DMS79 (cell line): ENCODE results near the gene KCNJ13.

ENCODE experiments used
- DNase-seq: peaks from one replicate; lab custom pipeline; 2025; lab: John Stamatoyannopoulos, UW

Gene KCNJ13

DNA sequence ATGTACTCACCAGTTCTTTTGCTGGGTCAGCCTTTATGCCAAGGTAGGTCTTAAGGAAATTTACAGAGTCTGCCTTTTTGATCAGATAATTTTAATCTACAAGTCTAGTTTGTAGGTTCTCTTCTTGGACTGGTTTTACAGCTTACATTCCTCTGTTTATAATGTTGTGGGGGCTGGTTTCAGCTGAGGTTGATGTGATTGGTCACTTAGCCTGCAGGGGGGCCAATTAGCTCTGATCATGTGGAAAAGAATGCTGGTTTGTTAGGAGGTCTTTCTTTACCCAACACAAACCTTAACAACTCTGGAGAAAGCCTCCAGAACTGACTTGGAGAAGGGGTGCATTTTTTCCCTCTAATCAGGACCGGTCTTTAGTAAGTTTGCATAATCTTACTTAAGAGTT, at the start of gene KCNJ13:
TSS of gene KCNJ13 (minus strand) at position 131 of the 400 bp plus-strand sequence. CDS start 5,203 bp downstream, outside the sequence.
- no peak for DNase-seq

DNA sequence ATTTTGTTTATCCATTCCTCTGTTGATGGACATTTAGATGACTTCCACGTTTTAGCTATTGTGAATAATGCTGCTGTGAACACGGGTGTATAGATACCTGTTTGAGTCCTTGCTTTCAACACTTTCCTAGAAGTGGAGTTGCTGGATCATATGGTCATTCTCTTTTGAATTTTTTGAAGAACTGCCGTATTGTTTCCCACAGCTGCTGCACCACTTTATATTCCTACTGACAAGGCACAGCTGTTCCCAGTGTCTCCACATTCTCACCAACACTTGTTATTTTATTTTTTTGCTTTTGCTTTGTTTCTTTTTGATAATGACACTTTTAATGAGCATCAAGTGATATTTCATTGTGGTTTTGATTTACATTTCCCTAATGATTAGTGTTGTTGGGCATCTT, 41.4 kb upstream of the KCNJ13 start:
- DNase-seq, result no peak

DNA sequence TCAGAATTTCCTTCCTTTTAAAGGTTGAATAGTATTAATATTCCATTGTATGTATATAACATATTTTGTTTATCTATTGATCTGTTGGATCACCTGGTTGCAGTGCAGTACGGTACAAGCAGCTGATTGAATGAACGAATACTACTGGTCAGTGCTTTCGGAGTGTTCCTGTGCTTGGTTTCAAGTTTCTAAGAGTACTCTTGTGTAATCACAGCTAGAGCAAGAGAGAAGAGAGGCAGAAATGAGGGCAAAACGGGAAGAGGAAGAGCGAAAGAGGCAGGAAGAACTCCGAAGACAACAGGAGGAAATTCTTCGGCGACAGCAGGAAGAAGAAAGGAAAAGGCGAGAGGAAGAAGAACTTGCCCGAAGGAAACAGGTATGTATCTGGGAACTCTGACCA, 40.3 kb upstream of the KCNJ13 start:
- peak; percentile 19 for DNase-seq

DNA sequence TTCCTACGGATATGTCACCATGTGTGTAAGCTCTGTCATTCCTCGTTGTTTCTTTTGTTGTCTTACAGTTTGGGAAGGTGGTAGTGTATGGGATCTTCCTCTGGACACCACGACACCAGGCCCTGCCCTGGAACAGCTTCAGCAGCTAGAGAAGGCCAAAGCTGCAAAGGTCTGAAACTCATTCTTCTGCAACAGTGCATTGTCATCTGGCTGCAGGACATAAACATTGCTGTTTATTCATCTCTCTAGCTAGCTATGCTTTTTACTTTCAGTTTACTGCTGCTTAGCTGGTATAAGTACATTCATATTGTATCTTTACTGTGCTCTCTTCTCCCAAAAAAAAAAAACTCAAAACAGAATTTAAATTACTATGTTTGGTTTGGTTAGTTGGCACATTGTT, 39.2 kb upstream of the KCNJ13 start:
- no peak for DNase-seq

DNA sequence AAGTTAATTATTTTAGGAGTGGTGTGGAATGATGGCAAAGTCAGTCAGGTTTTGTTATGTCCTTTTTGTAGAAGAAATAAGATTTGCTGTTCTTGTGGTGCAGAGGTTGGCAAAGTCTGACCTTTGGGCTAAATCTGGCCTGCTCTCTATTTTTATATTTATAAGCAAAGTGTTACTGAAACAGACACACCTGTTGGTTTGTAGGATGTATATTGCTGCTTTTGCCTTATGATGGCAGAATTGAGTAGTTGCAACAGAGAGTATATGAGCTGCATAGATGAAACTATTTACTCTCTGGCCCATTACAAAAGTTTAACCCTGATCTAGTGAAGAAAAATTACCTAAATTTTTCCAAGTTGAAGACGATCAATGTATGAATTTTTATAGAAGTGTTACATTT, 34.1 kb upstream of the KCNJ13 start:
- DNase-seq, result no peak

DNA sequence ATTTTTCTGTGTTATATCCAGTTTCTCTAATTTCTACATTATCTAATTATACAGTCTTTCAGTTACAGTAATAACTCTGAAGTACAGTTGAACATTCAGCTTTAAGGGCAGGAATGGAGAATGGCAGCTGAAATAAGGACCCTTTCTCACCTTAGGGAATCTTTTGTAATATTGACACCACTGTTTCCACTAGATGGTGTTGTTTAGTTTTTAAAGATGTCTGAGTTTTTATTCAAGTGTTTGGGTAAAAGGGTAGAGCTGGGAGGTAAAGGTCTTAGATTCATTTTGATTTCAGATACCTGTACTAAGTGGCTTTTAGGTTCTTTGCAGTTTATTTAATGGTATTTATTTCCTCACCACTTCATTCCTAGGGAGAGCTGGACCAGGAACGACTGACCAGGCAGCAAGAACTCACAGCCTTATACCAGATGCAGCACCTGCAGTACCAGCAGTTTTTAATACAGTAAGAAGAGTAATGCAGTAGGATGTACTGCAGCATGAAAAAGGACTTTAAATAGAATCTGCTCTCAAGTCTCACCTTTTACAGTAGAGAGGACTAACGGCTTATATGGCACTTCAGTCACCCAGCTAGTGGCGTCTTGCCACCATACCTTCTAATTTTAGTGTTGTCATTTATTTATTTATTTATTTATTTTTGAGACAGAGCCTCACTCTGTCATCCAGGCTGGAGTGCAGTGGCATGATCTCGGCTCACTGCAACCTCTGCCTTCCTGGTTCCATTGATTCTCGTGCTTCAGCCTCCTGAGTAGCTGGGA, 33.2 kb upstream of the KCNJ13 start:
- no peak for DNase-seq

DNA sequence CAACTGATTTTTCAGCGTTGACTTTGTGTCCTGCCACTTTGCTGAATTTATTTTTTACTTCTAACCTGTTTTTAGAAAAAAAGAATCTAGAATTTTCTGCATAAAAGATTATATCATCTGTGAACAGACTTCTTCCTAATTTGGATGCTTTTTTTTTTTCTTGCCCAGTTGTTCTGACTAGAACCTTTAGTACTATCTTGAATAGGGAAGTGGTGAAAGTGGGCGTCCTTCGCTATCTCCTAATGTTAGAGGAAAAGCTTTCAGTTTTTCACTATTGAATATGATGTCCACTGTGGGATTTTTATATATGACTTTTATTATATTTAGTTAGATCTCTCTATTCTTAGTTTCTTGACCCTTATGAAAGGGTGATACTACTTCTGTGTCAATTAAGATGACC, 25.7 kb upstream of the KCNJ13 start:
- no peak for DNase-seq

DNA sequence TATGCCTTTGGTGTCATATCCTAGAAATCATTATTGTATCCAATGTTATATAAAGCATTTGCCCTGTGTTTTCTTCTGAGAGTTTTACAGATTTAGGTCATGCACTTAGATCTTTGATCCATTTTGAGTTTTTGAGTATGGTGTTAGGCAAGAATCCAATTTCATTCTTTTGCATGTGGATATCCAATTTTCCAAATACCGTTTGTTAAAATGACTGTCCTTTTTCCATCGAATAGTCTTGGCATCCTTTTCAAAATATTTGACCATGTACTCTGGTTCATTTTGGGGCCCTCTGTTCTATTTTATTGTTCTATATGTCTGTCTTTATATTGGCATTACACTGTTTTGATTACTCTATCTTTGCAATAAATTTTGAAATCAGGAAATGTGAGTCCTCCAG, 23.8 kb upstream of the KCNJ13 start:
- no peak for DNase-seq

DNA sequence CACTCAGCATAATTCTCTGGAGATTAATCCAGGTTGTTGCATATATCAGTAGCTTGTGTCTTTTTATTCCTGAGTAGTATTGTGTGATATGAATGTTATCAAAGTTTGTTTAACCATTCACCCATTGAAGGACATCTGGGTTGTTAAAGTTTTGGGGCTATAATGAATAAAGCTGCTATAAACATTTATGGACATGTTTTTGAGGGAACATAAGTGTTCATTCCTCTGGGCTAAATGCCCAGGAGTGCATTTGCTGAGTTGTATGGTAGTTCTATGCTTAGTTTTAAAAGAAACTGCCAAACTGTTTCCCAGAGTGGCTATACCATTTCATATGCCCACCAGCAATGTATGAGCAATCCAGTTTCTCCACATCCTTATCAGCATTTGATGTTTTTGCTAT, 21.8 kb upstream of the KCNJ13 start:
- no peak for DNase-seq

DNA sequence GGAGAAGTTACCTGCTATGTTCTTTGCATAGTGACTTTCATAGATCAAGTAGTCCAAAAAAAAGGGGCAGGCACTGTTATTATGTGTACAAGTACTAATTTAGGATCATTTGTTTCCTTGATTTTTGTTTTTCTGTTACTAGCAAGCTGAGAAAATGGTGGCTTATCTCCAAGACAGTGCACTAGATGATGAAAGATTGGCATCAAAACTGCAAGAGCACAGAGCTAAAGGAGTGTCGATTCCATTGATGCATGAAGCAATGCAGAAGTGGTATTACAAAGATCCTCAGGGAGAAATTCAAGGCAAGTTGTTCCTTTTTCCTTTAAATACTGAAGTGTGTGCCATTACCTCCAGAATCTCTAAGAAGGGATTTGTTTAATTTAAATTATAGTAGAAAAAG, 19.6 kb upstream of the KCNJ13 start:
- peak; percentile 3 for DNase-seq

DNA sequence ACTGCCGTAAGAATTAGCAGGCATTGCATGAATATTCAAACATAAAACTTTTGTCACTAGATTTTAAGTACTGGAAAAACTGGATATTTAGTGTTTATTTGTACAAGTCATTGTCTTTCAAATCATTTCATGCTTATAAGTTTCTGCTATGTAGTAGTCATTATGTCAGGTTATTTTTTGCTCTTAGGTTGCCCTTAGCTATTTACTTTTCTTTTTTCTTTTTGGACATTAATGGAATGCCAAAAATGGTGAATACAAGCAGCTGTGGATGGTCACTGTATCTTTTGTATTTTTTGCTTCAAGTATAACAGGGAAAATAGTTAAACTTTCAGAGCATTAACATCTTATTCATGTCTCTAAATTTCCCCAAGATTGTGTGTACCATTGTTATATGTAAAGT, 18.6 kb upstream of the KCNJ13 start:
- no peak for DNase-seq

DNA sequence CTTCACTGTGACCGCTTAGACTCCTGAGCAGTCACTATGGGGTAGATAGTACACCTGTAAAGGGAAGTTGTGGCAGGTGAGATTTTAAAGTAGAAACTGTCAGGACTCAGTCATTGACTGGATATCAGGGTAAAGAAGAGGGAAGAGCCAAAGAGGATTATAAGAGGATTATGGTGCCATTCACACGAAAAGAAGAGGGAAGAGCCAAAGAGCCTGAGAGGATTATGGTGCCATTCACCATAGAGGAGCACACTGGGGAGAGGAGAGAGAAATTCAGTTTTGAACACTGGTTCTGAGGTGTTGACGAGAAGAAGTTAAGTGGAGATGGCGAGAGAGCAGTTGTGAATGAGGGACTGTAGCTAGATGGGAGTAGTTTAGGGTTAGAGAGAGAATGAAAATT, 16.9 kb upstream of the KCNJ13 start:
- no peak for DNase-seq

DNA sequence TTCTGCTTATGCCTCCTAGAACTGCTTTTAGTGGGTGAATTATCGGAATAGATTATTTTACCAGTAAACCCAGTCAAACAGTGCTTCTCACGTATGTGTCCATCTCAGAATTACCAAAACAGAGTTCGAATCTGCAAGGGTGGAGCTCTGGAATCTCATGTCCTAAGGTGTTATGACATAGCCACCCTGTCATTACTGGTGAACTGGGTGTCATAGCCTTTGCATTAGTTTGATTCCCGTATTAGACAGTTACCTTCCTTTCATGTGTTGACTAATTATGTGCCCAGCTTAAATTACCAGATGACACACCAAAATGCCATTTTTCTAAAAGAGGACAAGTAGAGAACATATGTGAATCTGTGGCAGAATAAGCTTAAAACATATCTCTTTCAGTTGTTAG, 15.2 kb upstream of the KCNJ13 start:
- no peak for DNase-seq

DNA sequence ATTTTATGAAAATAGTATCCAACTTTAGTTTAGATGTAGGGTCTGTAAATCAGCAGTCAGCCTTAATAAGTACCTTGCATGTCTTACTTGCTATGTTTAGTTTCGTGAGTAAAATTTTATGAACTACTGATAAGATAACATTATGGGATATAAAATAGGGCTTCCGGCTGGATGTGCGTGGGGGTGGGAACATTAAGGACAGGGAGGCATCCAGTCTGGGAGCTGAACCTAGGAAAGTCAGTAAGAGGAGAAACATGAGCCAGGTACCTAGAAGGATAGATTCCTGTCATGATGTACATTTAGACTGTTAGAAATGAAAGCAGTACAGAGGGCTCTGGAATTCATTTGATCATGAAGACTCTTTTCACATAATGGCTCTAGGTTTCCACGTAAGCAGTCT, 12.7 kb upstream of the KCNJ13 start:
- DNase-seq, result no peak

DNA sequence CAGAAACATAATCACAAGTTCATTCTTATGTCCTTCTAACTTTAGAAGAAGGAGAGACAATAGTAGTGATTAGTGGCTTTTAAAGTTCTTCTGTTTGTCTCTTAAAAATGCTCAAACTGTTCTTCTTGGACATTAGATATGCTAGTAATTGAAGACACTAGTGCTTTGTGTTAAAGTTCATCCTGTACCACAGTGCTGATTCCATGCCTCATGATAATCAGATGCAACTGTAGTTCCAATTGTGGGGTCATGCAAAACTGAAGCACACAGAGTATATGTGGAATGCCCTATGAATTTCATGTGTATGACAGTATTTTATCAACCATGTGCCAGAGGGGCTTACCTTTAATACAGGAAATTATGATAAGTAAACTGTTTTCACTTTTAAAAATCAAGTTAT, 11.4 kb upstream of the KCNJ13 start:
- no peak for DNase-seq

DNA sequence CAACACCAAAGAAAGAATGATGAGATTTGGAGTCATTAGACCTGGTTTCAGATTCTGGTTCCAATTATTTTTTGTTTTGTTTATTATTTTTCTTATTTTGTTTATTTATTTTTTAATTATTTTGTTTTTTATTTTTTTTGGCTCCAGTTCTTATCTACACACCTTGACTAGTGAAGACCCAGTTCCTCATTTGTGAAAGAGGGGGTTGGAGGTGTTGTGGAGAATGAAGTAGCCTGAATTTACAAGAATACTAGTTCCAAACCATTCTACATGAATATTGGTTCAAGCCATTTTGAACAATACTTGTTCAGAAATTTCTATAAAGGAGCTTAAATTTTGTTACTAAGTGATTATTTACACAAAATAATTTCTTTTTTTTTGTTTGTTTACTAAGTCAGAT, 6.9 kb upstream of the KCNJ13 start:
- DNase-seq, result no peak

DNA sequence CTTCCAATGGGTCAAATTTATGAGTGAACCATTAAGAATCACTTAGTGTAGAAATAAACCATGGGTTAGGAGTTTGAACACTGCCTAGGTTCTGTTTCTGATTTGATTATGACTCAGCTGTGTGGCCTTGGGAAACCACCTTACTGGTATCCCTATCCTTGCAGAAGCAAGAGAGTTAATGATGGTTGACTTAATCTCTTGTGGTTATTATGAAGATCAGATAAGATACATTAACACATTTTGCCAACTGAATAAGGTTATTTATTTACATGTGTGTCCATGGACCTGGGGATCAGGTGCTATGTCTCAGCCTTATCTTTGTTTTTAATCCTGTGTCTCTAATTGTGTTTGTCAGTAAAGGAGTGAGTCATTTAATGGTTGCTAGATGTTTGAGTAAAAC, 5.4 kb upstream of the KCNJ13 start:
- DNase-seq, result no peak

DNA sequence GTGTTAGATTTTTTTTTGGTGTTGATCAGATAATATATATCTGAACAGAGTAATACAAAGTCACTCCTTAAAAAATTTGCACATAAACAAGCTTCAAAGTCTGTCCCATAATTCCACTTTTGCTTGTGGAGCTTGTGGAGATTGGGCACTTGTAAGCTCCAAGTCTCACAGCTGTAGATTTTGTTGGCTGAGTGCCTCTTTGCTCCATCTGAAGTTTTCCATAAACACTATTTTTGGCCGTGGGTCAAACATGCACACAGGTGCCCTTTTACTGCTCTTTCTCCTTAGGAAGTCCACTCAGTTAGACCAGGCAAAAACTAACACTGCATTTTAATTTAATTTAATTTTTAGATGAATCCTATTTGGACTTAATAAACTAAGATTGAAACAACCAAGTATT, 3.6 kb upstream of the KCNJ13 start:
- DNase-seq, result peak; percentile 50

DNA sequence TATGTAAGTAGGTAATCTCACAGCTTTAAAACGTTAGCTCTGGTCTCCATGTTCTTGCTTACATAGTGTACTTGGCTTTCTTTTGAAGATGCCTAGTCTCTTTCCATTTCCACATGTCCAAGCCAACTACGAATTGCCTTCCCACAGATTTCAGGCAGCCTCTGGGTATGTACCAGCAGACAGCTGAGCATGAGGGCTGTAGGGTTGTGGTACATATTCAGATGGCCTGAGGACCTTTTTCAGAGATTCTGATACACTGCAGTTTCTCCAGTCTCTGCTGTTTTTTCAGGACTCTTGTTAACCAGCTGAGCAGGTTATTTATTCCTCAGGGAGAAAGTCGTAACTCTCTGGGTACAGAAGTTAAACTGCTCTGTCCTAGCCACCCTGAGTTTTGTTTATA, 3.1 kb upstream of the KCNJ13 start:
- no peak for DNase-seq

DNA sequence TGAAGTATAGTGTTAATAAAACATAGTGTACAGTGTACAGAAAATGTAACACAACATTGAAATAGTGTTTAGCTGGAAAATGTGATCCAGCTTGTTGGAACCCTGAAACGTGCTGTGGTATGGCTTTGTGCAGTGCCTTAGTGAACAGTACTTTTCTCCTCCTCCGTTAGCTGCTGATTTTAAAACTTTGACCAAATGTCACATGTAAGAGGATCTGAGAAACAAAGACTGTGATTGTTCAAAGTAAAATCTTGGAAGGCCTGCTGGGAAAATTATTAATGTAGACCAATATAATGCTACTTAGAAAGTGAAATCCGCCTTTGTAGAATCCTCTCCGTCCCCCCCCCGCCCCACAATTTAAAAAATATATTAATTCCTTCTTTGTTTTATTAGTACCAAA, 911 bp upstream of the KCNJ13 start:
- DNase-seq, result no peak

DNA sequence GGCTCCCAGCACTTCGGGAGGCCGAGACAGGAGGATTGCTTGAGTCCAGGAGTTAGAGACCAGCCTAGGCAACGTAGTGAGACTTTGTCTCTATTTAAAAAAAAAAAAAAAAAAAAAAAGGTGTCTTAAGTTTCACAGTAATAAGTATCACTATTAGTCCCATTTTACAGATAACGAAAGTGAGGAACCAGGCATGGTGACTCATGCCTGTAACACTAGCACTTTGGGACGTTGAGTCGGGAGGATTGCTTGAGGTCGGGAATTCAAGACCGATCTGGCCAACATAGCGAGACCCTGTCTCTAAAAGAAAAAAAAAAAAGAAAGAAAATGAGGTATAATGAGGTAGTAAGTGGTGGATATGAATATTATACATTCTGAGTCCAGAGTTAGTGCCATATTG, 2.5 kb downstream of the KCNJ13 start:
- DNase-seq, result no peak

DNA sequence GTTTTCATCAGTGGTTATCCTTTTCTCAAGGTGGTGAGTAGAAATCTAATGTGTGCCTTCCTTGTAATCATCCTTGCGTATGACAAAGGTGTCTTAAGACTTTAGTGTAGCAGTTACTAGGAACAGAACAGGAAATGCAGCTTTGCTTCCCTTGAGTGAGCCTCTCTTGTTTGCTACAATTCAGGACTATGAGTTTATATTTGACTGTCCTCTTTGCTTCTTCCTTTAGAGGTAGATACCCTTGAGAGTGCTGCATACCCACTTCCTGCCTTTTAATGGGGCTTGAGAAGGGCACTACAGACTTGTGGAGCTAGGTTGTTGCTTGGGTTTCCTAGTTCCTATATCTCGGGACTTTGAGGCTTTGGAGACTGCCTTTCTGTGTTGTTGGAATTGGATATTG, 3.8 kb downstream of the KCNJ13 start:
- DNase-seq, result no peak

DNA sequence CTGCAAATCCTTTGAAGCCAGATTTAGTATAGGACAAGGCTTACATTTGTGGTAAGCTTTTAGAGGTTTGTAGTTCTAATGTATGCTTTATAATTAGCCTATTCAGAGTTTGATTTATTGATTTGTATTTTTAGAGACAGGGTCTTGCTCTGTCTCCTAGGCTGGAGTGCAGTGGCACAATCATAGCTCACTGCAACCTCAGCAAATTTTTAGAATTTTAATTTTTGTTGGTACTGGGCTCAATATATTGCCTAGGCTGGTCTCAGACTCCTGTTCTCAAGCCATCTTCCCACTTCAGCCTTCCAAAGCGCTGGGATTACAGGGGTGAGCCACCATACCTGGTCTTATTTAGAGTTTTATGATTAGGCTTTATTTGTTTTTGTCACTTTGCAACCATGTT, 4.5 kb downstream of the KCNJ13 start:
- DNase-seq, result no peak

DNA sequence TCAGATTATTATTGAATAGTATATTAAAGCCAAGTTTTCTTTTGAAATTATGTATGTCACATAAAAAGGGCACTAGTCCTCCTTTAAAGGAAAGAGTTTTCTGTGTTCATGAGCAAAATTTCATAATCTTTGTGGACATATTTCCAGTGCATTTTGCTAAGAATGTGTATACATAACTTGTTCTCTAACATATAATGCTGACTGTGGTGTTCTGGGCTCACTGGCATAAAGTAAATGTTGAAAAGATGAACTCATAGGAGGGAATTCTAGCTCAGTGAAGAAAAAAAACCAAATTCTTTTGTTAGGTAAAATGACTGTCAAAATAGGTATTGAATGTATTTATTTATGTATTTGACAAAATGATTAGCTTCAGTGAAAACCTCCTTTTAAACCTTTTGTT, 6.2 kb downstream of the KCNJ13 start:
- DNase-seq, result no peak

DNA sequence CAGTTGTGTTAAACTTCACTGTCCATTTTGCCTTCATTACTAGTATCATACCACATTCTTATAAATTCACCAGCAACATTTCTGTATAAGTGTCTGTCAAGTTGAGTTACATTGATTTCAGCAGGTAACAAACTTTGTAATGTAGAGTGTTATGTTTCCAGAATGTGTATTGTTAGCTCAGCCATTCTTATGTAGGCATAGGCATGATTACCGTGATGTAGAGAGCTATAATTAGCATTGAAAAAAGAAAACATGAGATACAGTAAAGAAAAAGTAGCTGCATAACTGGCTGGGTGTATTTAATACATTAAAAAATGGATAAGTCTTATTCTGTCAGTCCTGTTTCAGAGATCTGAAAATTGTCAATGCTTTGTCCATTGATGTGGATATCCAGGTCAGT, 8.5 kb downstream of the KCNJ13 start:
- DNase-seq, result no peak
